ENCODE data around the gene GPS1. TPM values are rescaled to one million over a fixed set of nuclear protein-coding genes. Genes with fewer than 3 reads are reported as not detected.
A peak's percentile ranks its signal among the peaks of the same experiment; 100 is the strongest.

Gene GPS1
- total RNA-seq, 6 experiments from 2014 or later: 127 to 144 (median 141) TPM

DNA sequence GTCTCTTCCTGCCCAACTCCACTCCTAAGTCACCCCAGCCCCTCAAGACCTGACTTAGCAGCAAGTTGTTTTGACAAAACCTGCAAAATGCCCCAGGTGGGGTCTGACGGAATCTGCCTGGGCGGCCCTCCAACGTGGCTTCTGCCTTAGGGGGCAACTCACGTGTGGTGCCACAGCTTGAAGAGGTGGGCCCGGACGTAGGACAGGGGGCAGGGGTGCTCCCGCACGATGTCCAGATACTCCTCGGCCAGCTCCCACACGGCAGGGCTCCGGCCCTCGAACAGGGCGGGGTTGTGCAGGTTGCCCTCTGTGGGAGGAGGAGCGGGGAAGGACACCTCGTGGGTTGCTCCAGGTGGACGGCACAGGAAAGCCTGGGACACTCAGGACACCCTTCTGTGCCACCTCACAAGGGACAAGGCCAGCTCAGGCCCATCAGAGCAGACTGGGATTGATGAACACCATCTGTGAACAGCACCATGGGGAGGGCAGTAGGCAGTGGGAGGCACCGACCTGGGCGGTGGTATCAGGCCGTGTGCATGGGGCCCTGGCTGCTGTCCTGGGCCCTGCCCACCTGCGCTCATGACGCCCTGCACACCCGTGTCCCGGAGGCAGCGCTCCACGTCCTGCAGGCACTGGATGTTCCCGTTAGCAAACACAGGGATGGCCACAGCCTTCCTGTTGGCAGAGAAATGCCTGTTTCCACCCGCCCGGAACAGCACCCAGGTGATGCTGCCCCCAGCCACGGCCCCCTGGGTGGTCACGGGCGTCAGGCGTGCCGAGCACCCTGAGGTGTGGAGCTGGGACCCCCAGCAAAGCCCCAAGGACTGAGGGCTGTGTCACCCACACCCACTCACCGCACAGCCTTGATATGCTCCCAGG lies 9.6 kb downstream of the GPS1 start:
- H3K4me1 Mint-ChIP-seq (ENCODE audit: low read depth): no peaks in the 10 kb centered on the region
- peaks cover 8% of the 10 kb centered on the region; the same call in 1 of the 2 replicates for H3K27me3 Mint-ChIP-seq (ENCODE audit: insufficient read depth)
- H3K9me3 Mint-ChIP-seq: no peaks in the 10 kb centered on the region
- TF ChIP-seq, protein P1, sequence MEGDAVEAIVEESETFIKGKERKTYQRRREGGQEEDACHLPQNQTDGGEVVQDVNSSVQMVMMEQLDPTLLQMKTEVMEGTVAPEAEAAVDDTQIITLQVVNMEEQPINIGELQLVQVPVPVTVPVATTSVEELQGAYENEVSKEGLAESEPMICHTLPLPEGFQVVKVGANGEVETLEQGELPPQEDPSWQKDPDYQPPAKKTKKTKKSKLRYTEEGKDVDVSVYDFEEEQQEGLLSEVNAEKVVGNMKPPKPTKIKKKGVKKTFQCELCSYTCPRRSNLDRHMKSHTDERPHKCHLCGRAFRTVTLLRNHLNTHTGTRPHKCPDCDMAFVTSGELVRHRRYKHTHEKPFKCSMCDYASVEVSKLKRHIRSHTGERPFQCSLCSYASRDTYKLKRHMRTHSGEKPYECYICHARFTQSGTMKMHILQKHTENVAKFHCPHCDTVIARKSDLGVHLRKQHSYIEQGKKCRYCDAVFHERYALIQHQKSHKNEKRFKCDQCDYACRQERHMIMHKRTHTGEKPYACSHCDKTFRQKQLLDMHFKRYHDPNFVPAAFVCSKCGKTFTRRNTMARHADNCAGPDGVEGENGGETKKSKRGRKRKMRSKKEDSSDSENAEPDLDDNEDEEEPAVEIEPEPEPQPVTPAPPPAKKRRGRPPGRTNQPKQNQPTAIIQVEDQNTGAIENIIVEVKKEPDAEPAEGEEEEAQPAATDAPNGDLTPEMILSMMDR (IDR thresholded peaks at IDR 0.05): no peak
- H3K27ac Mint-ChIP-seq: no peak overlapping the region
- H3K4me3 Mint-ChIP-seq: no peak overlapping the region
- peaks cover 4% of the 10 kb centered on the region; the same call in 1 of the 2 replicates for H3K36me3 Mint-ChIP-seq (ENCODE audit: low read depth)
- no peak for DNase-seq

DNA sequence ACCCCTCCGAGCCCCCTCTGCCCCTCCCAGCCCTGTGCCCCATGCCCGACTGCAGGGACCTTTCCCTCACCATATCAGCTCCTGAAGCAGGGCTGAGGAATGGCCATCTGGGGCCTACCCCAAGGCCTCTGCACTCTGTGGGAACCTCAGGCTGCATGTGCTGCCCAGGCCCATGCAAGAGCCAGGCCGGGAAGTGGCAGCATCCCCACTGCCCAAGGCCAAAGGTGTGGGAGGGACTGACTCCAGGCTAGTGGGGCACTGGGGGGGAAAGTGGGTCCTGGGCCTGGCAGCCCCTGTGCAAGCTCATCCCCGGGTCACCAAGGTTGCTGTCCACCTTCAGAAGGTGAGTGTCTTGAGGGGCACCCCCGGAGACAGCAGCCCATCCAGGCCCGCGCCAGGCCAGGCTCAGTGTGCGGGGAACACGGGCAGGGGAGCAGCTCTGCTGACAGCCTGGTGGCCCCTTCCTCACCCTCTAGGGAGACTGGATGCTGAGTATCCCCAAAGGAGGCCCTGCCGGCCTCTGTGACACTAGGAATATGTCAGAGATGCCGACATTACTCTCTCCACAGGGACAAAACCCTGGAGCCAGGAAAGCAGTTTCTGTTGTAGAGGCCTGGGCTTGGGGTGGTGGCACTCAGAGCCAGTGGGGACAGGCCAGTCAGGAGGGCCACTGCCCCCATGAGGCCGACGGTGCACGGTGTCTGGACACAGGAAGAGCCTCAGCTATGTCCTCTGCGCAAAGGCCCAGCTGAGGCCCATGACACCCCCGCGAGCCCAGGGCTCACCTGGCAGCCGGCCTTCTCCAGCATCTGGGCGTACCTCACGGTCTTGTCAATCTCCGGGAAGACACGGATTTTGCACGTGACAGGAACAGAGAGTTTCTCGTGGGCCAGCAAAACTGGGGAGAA lies 10.6 kb downstream of the GPS1 start:
- Mint-ChIP-seq H3K36me3 (ENCODE audit: low read depth) (peaks cover 4% of the 10 kb centered on the region; the same call in 1 of the 2 replicates), H3K27me3 (ENCODE audit: insufficient read depth) (peaks cover 8% of the 10 kb centered on the region; the same call in 1 of the 2 replicates), H3K27ac (no peak overlapping the region), H3K9me3 (no peaks in the 10 kb centered on the region), H3K4me3 (no peak overlapping the region), H3K4me1 (ENCODE audit: low read depth) (no peaks in the 10 kb centered on the region)
- DNase-seq: no peak
- TF ChIP-seq, protein P1 (IDR thresholded peaks at IDR 0.05): no peak

DNA sequence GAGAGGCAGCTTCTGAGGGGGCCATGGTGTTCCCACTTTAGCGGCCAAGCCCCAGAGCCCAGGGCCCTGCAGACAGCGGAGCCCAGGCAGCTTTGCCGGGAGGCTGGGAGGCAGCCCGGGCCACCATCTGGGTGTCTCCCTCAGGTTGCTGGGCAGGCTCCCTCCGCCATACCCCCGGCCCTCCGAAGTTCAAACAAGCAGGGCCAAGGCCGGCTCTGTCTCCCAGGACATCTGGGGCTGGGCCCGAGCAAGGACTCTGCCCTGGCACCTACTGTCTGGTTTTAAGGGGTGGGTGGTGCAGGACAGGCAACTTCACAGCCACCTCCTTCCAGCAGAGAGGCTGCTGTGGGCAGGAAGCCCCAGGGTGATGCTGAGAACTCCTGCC lies 11.3 kb downstream of the GPS1 start:
- TF ChIP-seq, protein P1 (IDR thresholded peaks at IDR 0.05): no peak
- DNase-seq: no peak
- Mint-ChIP-seq H3K9me3 (no peaks in the 10 kb centered on the region), H3K36me3 (ENCODE audit: low read depth) (peaks cover 4% of the 10 kb centered on the region; the same call in 1 of the 2 replicates), H3K4me3 (no peak overlapping the region), H3K4me1 (ENCODE audit: low read depth) (no peaks in the 10 kb centered on the region), H3K27ac (no peak overlapping the region), H3K27me3 (ENCODE audit: insufficient read depth) (peaks cover 8% of the 10 kb centered on the region; the same call in 1 of the 2 replicates)

DNA sequence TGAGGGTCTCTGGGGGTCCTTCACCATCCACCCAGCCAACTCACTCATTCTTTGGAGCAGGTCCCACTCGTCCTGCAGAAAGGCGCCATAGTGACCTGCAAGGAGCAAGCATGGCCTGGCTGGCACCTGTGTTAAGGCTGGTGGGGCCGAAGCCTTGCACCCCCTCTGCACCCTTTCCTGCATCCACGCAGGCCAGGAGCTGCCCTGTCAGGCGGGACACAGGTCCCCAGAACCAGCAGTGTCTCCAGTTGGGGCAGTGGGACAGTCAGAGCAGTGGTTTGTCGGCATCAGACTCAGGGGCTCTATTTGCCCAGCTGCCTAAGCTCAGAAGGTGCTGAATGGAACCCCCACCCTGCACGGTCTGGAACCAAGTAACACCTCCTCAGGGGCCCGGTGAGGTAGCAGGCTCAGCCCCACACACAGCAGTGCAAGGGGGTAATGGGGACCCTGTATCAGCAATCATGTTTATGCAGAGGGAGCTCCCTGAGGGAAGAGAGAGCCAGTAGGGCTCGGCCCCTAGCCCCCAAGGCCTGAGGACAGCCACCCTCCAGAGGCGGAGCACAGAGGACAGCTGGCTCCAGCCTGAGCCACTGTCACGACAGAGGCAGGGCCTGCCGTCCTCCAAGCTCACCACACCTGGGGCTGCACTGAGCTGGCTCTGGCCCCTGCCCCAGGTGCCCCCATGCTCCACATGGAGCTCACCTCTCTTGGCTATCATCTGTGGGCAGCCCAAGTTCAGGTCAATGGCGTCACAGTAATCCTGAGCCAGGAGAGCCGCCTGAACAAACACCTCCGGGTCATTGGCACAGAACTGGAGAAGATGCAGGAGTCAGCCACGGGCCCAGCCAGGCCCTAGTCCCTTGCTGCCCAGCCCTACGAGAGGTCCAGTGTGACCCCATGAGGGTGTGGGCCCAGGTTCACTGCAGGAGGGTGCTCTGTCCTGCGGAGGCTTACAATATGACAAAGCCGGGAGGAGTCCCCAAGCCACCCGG lies 12.0 kb downstream of the GPS1 start:
- H3K27ac Mint-ChIP-seq: no peak overlapping the region
- H3K4me3 Mint-ChIP-seq: peak overlapping the region; percentile 76
- no peaks in the 10 kb centered on the region for H3K4me1 Mint-ChIP-seq (ENCODE audit: low read depth)
- H3K36me3 Mint-ChIP-seq (ENCODE audit: low read depth): peaks cover 4% of the 10 kb centered on the region; the same call in 1 of the 2 replicates
- no peak for DNase-seq
- H3K9me3 Mint-ChIP-seq: no peaks in the 10 kb centered on the region
- TF ChIP-seq, protein P1 (IDR thresholded peaks at IDR 0.05): no peak
- peaks cover 8% of the 10 kb centered on the region; the same call in 1 of the 2 replicates for H3K27me3 Mint-ChIP-seq (ENCODE audit: insufficient read depth)

Measured in HFFc6 (cell line).